GM10266 (cell line): ENCODE data around the gene TUBGCP2.

Source experiments
- DNase-seq: peaks from one replicate; pipeline ENCODE4 v3.0.0; 2012; ENCODE audit errors: extremely low spot score
- TF ChIP-seq, protein P1 (sequence below): IDR thresholded peaks from 2 replicates; pipeline ENCODE4 v1.5.1; 2012; ENCODE audit warnings: mild to moderate bottlenecking, low read depth; ENCODE audit not compliant: control insufficient read depth, insufficient read depth; ENCODE audit errors: missing control alignments

The TUBGCP2 gene

DNA sequence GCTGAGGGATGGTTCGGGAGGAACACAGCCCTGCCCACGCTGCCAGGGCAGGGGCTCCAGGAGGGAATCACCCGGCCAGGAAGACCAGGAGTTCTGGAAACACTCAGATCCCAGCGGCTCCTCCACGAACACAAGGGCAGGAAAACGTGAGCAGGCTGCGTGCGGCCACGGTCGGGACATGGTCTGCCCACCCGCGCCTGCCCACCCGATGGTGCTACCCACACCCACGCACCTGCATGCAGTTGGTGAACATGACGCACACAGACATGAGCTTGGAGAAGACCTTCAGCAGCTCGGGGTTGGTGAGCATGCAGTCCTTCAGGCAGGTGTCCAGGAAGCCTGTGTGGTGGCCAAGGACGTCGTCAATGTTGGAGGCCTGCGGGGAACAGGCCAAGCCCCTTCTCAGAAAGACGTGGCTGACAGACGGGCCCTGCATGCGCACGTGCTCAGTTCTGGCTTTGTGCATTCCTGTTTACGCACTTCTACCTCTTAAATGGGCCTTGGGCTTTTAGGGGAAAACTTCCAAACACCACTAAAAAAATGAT lies 25.8 kb downstream of the TUBGCP2 start:
- TF ChIP-seq, protein P1, sequence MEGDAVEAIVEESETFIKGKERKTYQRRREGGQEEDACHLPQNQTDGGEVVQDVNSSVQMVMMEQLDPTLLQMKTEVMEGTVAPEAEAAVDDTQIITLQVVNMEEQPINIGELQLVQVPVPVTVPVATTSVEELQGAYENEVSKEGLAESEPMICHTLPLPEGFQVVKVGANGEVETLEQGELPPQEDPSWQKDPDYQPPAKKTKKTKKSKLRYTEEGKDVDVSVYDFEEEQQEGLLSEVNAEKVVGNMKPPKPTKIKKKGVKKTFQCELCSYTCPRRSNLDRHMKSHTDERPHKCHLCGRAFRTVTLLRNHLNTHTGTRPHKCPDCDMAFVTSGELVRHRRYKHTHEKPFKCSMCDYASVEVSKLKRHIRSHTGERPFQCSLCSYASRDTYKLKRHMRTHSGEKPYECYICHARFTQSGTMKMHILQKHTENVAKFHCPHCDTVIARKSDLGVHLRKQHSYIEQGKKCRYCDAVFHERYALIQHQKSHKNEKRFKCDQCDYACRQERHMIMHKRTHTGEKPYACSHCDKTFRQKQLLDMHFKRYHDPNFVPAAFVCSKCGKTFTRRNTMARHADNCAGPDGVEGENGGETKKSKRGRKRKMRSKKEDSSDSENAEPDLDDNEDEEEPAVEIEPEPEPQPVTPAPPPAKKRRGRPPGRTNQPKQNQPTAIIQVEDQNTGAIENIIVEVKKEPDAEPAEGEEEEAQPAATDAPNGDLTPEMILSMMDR = no peak
- DNase-seq = no peak

DNA sequence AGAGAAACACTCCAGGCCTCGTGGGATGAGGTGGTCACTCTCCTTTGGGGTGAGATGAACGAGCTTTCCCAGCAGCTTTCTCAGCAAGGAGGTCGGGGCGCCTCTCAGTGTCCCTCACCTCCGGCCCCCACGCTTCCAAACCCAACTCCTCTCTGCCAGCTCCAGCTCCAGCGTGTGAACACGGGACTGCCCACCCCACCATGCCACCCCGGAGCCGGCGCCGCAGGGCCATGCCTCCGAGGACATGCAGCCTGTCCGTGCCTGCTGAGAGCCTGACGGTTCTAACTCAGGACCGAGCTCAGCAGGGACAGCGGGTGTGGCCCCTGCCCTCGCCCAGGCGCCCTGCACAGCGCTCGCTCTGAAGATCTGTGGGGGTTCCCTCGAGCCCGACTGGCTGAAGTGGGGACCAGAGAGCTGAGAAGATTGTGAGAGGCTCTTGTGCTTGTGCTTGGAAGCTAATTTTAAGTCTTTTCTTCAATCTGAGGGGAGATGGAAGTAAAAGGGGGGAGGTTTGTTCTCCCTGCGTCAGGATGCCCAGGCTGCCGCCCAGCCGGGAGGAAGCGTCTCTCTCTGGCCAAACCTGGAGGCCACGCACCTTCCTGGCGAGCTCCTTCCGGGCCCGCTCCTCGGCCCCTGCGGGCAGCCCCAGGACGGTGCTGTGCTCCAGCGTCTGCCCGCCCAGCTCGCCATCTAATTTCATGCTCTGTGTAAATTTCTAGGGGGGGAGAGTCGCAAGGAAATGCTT lies 26.9 kb downstream of the TUBGCP2 start:
- no peak for DNase-seq
- TF ChIP-seq, protein P1 = no peak

DNA sequence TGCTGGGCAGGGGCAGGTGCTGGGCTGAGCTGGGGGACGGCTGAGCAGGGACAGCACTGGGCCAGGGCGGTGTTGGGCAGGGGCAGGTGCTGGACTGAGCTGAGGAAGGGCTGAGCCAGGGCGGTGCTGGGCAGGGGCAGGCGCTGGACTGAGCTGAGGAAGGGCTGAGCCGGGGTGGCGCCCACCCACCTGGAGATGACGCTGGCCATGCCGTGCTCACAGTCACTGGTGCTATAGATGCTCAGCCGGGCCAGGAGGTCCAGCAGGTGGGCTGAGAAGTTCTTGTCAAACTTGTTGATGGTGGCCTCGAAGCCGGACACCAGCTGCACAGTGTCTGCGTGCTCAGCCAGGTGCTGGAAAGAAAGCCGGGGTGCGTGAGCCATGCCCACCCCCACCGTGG lies 27.6 kb downstream of the TUBGCP2 start:
- TF ChIP-seq, protein P1 = no peak
- no peak for DNase-seq

DNA sequence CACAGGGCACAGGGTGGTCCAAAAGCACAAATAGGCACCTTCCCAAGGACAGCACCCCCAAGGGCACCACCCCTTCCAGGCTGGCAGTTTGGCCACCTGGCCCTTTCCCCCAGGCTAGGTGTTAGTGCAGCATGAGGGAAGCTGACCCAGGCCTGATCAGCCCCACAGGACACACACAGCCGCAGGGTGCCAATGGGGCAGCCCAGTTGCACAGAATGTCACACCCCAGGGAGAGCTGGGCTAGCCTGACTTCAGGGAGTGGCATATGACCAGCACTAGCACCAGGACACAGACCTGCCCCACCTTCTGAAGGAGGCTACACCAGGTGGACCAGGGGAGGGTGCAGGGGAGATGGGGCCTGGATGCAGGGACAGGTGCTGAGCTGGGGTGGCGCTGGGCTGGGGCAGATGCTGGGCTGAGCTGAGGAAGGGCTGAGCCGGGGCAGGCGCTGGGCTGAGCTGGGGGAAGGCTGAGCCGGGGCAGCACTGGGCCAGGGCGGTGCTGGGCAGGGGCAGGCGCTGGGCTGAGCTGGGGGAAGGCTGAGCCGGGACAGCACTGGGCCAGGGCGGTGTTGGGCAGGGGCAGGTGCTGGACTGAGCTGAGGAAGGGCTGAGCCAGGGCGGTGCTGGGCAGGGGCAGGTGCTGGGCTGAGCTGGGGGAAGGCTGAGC lies 28.1 kb downstream of the TUBGCP2 start:
- DNase-seq = no peak
- TF ChIP-seq, protein P1 = no peak

DNA sequence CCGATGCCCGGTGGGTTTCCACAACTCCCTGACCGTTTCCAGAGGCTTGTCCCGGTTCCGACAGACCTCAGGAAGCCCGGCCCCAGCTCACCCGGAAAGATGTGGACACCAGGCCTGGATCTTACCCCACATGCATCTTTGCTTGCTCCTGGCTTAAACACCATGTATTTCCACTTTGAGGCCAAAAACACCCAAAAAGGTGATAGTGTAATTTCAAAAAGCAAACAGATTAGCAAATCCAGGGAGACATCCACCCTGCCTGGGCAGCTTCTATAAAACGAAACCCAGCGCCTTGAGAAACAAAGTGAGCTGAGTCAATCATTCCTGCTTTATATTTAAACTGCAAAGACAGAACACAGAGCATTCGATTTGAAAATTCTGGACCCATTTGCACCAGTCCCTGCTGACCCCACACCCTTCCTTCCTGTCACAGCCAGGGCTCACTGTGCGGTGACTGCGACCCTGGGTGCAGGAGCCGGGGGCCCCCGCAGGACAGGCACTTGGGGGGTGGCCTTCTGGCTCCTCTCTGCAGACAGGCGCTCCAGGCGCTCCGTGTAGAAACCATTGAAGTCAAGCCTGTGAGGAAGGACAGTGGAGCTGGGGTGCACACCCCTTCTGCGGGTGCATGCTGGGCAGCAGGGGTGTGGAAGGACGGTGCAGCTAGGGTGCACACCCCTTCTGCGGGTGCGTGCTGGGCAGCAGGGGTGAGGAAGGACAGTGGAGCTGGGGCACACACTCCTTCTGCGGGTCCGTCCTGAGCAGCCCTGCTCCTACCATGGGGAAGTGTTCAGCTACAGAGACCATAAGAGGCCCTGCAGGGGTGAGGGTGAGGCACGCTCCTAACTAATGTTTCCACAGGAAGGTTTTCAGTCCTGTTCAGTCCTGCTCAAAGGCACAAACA lies 29.1 kb downstream of the TUBGCP2 start:
- TF ChIP-seq, protein P1 = no peak
- no peak for DNase-seq

DNA sequence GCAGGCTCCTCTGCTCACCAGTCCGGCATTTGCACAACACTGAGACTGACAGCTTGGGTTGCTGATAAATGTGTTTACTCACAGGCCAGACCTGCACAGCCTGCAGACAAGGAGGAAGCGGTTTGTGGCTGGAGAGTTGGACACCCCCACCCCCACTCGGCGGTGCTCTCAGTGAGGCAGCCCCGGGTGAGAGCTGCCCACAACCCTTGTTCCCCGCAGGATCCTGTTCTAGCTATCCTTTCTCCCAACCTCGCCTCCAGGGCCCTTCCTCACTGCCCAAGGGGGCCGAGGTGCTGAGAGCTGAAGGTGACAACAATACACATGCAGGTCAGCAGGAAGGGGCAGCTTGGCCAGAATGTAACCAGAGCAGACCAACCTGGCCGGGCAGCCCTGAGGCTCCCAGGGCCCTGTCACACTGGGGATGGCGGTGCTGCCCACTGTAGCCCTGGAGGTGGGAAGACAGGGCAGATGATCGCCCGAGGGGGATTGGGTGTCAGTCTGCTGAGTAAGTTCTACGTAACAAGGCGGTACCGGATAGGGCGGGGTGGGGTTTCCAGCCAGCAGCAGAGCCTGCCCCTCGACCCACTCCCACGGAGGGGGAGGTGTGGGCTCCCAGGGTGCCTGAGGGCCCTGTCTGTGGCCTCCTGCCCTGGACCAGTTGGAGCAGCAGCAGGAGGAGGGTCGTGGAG lies 30.0 kb downstream of the TUBGCP2 start:
- TF ChIP-seq, protein P1 = no peak
- DNase-seq = peak; percentile 84
